ENCODE data around the gene PRIMPOL.

PRIMPOL gene

DNA sequence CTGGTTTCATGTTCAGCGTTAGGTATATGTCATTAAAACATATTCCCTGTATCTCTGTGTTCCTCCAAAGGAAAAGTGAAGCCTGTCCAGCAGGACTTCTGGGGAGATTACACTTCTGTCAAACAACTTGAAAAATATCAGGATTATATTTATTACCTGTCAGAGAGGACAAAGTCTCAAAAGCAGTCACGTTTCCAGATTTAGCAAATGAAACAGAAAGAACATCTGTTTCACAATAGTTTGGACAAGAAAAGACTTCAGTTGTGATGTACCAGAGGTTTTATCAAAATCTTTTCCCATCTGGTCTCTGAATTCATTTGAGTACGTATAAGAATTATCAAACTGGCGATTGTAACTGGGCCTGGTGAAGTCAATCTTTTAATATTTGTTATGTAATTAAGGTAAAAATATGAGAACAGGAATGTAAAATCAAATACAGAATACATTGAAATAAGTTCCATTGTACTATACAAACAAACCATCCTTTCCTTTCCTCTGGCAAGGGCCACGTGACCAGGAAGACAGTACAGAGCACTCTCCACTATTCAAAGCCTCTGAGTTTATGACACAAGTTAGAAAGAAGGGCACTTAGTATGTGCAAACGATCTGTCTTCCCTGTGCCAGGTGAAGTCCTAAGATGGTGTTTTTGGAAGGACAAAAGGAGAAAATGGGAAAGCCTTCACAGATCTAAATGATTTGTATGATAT, 3.5 kb upstream of the PRIMPOL start:
- no peak for DNase-seq (ENCODE audit: extremely low read depth, insufficient read length)
- peak overlapping the region; percentile 92 for H3K4me3 ChIP-seq (replicated peaks; ENCODE audit: low read depth, low read length)
- peaks cover 4% of the 10 kb centered on the region; the same call in 1 of the 2 replicates for H3K36me3 ChIP-seq (ENCODE audit: control insufficient read depth, insufficient read depth, low read length)
- H3K27me3 ChIP-seq (replicated peaks; ENCODE audit: control insufficient read depth, insufficient read depth, low read length): no peaks in the 10 kb centered on the region
- TF ChIP-seq, protein P1, sequence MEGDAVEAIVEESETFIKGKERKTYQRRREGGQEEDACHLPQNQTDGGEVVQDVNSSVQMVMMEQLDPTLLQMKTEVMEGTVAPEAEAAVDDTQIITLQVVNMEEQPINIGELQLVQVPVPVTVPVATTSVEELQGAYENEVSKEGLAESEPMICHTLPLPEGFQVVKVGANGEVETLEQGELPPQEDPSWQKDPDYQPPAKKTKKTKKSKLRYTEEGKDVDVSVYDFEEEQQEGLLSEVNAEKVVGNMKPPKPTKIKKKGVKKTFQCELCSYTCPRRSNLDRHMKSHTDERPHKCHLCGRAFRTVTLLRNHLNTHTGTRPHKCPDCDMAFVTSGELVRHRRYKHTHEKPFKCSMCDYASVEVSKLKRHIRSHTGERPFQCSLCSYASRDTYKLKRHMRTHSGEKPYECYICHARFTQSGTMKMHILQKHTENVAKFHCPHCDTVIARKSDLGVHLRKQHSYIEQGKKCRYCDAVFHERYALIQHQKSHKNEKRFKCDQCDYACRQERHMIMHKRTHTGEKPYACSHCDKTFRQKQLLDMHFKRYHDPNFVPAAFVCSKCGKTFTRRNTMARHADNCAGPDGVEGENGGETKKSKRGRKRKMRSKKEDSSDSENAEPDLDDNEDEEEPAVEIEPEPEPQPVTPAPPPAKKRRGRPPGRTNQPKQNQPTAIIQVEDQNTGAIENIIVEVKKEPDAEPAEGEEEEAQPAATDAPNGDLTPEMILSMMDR (IDR thresholded peaks at IDR 0.05; ENCODE audit: insufficient read depth, low read length, poor library complexity, severe bottlenecking): no peak

DNA sequence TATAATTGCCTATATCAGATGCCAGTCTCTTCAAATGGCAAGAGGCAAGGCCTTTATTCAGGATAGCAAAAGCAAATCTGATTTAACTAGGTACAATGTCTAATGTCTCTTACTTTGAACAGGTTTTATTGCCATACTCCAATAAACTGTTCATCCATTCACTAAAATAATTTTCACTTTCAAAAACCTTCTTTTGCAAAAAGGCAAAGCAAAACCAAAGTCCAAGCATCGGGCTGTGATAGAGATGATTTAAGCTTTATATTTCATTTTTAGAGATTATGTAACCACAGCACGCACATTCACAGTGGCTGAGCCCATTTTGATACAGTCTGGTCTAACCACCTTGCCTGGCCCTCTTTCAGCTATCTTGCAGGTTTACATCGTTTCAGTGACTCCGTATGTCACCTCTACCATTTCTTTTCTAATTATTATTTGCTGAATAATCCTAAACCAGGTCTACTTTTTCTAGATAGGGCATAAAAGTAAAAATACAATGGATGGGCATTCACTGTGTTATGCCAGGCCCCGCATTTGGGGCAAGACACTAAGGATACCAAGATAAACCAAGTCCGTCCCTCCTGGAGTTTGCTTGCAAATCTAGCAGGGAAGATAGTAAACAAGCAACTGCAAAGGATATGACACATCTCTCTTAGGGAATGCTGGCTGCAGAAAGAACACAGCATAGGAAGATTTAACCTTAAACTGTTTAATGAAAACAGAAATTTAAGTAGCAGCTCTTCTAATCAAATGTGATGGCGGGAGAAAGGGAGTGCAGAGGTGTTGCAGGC, 2.1 kb upstream of the PRIMPOL start:
- TF ChIP-seq, protein P1 (IDR thresholded peaks at IDR 0.05; ENCODE audit: insufficient read depth, low read length, poor library complexity, severe bottlenecking): no peak
- Histone ChIP-seq H3K36me3 (ENCODE audit: control insufficient read depth, insufficient read depth, low read length) (peaks cover 3% of the 10 kb centered on the region; the same call in 1 of the 2 replicates), H3K4me3 (replicated peaks; ENCODE audit: low read depth, low read length) (peak overlapping the region; percentile 92), H3K27me3 (replicated peaks; ENCODE audit: control insufficient read depth, insufficient read depth, low read length) (no peaks in the 10 kb centered on the region)
- no peak for DNase-seq (ENCODE audit: extremely low read depth, insufficient read length)

DNA sequence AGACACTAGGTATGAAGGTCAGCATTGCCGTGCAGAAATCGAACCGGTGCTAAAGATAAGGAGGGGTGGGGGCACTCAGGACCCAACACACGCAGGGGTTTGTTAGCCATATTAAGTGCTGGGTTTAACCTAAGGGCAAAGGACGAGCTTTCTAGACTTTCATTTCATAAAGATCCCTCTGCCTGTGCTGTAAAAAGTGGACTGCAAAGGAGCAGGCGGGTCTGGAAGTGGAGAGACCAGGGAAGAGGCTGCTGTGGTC, 1.6 kb upstream of the PRIMPOL start:
- no peak for DNase-seq (ENCODE audit: extremely low read depth, insufficient read length)
- H3K4me3 ChIP-seq (replicated peaks; ENCODE audit: low read depth, low read length): peak overlapping the region; percentile 92
- TF ChIP-seq, protein P1 (IDR thresholded peaks at IDR 0.05; ENCODE audit: insufficient read depth, low read length, poor library complexity, severe bottlenecking): no peak
- H3K36me3 ChIP-seq (ENCODE audit: control insufficient read depth, insufficient read depth, low read length): peaks cover 2% of the 10 kb centered on the region; the same call in 1 of the 2 replicates
- no peaks in the 10 kb centered on the region for H3K27me3 ChIP-seq (replicated peaks; ENCODE audit: control insufficient read depth, insufficient read depth, low read length)

DNA sequence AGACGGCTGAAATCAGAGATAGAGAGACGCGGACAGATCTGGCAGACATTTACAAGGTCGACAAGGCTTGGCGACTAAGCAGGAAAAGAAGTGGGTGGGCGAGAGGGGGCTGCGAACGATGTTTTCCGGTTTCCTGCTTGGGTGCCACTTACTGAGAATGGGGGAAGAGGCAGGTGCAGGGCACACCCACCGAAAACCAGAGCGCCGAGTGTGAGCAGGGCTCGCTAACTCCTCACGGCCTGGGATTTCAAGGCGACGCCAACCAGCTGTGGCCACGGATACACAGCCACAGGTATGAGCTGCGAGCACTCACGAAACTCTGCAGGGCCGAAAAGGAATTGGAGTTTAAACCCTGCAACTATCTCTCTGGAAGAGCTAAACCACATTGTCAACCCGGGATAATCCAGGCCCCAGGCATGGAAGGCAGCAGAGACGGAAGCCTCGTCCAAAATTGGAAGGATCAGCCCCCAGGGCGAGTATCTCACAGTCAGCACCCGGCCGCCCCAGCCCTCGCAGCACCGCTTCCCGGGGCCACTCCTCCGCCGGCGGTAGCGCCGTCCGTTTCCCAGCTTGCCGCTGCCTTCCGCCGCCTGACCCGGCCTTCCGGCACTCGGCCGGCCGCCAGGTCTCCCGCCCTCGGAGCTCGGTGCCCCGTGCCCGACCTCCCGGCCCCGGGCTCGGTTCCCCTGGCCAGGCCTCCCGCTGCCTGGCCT, 1.1 kb upstream of the PRIMPOL start:
- peak; percentile 65 for DNase-seq (ENCODE audit: extremely low read depth, insufficient read length)
- TF ChIP-seq, protein P1 (IDR thresholded peaks at IDR 0.05; ENCODE audit: insufficient read depth, low read length, poor library complexity, severe bottlenecking): no peak
- Histone ChIP-seq H3K27me3 (replicated peaks; ENCODE audit: control insufficient read depth, insufficient read depth, low read length) (no peaks in the 10 kb centered on the region), H3K36me3 (ENCODE audit: control insufficient read depth, insufficient read depth, low read length) (peaks cover 2% of the 10 kb centered on the region; the same call in 1 of the 2 replicates), H3K4me3 (replicated peaks; ENCODE audit: low read depth, low read length) (peak overlapping the region; percentile 92)

DNA sequence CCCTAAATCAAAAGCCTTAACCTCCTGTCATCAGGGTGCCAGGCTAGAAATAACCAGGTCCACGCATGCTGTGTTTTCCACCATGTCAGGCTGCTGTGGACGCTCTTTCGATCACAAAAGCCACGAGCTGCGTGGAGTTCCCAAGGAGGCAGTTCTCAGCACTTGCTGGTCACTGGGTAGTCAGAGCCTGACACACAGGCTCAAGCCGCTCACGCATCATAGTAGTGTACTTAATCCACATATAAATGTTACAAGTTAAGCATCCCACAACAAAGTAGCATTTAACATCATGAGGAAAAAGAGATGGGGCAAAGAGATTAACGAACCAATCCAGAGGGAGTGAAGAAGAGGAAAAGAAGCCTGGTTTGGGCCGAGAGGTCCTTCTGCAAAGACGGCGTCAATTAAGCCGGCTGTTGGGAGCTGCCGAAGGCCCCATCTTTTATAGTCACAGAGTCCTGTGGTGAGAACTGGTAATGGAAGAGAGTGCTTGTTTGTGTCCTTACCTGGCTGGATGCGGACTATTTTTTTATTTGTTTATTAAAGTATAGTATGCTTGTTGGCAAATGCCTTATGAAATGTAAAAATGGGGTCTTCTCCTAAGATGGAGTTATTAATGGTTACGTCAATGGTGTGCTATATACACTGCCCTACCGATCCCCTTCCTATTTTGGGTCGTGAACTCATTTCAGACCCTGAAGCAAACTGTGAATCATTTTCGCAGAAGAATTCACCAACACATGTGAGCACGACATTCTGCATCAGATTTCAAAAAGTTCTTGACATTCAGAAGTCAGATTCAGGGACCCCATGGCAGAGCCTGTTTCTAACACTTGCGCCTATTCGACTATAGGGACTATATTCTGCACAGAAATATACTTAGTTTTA, 675 bp downstream of the PRIMPOL start:
- H3K27me3 ChIP-seq (replicated peaks; ENCODE audit: control insufficient read depth, insufficient read depth, low read length): no peaks in the 10 kb centered on the region
- DNase-seq (ENCODE audit: extremely low read depth, insufficient read length): no peak
- H3K4me3 ChIP-seq (replicated peaks; ENCODE audit: low read depth, low read length): peak overlapping the region; percentile 77
- H3K36me3 ChIP-seq (ENCODE audit: control insufficient read depth, insufficient read depth, low read length): peaks cover 2% of the 10 kb centered on the region; the same call in 1 of the 2 replicates
- TF ChIP-seq, protein P1 (IDR thresholded peaks at IDR 0.05; ENCODE audit: insufficient read depth, low read length, poor library complexity, severe bottlenecking): no peak
